GM12864 (cell line): ENCODE results near the gene HTR1B.

ENCODE experiments used
- DNase-seq: peaks from one replicate; pipeline ENCODE4 v3.0.0-alpha.2; 2011; ENCODE audit warnings: low read depth
- H3K4me3 ChIP-seq: 2 replicates; pipeline ENCODE4 v1.5.1; 2011; ENCODE audit warnings: mild to moderate bottlenecking, low read depth, low read length, control low read depth
- TF ChIP-seq, protein P1 (sequence below): IDR thresholded peaks from 2 replicates; pipeline ENCODE4 v1.5.1; 2011; ENCODE audit warnings: low read depth, mild to moderate bottlenecking, moderate library complexity, low read length, control low read depth, inconsistent platforms; ENCODE audit errors: missing control alignments

The HTR1B gene

DNA sequence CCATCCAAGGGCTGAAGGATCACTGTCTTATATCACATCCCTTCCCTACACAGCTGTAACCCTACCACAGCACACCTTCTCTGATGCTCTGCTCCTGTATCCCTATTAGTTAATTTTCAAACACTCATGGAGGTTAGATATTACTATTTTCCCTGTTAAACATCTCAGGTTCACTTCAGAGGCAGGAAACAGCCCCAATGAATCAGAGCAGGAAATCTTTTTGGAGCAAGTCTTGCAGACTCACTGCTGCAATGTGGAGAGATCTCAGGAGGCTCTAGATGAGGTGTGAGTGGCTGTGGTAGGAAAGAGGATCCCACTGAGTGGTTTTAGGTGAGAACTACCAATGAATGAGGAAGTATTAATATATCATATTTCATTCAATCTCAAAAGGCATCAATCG is 19.7 kb upstream of the HTR1B start:
- H3K4me3 ChIP-seq, result no peak overlapping the region
- no peak for DNase-seq
- TF ChIP-seq, protein P1, sequence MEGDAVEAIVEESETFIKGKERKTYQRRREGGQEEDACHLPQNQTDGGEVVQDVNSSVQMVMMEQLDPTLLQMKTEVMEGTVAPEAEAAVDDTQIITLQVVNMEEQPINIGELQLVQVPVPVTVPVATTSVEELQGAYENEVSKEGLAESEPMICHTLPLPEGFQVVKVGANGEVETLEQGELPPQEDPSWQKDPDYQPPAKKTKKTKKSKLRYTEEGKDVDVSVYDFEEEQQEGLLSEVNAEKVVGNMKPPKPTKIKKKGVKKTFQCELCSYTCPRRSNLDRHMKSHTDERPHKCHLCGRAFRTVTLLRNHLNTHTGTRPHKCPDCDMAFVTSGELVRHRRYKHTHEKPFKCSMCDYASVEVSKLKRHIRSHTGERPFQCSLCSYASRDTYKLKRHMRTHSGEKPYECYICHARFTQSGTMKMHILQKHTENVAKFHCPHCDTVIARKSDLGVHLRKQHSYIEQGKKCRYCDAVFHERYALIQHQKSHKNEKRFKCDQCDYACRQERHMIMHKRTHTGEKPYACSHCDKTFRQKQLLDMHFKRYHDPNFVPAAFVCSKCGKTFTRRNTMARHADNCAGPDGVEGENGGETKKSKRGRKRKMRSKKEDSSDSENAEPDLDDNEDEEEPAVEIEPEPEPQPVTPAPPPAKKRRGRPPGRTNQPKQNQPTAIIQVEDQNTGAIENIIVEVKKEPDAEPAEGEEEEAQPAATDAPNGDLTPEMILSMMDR, result no peak

GRCh38 chr6:77474973-77475372 is 11.7 kb upstream of the HTR1B start:
- TF ChIP-seq, protein P1, result no peak
- no peak for DNase-seq
- no peak overlapping the region for H3K4me3 ChIP-seq

DNA sequence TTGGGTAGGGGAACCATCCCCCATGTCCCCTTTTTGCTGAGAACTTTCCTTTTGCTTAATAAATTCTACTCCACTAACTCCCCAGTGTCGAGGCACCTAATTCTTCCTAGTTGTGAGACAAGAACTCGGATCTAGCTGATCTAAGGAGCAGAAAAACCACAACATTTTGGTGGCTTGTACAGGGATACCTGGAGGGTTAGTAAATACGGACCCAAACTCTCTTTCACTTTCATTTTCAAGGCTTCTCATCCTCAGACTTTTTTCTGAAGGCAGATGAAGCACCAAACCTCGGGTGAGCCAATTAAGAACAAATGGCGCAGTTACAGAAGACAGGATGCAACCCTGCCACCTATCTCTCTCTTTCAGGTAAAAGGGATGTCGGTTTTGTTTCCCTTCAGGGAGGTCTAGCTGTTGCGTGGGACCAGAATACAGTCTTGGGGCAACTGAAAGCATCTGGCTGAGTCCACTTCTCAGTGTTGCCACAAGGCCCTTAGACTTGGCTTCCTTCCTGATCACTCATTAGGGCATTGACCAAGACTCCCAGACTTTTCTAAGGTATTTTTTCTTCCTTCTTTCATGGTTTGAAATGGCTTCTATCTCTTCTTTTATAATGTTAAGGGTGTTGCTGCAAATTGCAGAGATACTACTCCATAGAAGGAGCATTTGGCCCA is 11.1 kb upstream of the HTR1B start:
- TF ChIP-seq, protein P1, result no peak
- peak overlapping the region; percentile 2; the same call in 1 of the 2 replicates for H3K4me3 ChIP-seq
- no peak for DNase-seq

- TF ChIP-seq, protein P1, result no peak
- no peak for DNase-seq
- H3K4me3 ChIP-seq, result no peak overlapping the region
Measured at GRCh38 chr6:77470983-77471382, 7.7 kb upstream of the HTR1B start.

DNA sequence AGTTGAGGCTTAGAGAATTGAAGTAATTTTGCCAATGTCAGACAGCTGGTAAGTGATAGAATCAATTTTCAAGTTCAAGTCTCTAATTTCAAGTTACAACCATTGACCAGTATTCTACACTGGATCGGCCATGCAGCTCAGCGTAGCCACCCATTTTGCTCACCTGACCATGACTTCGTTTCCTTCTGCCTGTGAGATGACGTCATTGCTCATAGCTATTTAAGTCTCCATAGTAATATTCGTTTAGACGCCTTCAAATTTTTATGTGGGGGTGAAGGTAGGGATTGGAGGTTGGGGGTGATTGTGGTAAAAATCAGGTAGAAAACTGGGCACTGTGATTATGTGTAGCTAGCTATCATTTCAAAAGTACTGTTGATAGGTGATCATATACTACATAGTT is 5.6 kb upstream of the HTR1B start:
- H3K4me3 ChIP-seq, result no peak overlapping the region
- DNase-seq, result no peak
- TF ChIP-seq, protein P1, result no peak

DNA sequence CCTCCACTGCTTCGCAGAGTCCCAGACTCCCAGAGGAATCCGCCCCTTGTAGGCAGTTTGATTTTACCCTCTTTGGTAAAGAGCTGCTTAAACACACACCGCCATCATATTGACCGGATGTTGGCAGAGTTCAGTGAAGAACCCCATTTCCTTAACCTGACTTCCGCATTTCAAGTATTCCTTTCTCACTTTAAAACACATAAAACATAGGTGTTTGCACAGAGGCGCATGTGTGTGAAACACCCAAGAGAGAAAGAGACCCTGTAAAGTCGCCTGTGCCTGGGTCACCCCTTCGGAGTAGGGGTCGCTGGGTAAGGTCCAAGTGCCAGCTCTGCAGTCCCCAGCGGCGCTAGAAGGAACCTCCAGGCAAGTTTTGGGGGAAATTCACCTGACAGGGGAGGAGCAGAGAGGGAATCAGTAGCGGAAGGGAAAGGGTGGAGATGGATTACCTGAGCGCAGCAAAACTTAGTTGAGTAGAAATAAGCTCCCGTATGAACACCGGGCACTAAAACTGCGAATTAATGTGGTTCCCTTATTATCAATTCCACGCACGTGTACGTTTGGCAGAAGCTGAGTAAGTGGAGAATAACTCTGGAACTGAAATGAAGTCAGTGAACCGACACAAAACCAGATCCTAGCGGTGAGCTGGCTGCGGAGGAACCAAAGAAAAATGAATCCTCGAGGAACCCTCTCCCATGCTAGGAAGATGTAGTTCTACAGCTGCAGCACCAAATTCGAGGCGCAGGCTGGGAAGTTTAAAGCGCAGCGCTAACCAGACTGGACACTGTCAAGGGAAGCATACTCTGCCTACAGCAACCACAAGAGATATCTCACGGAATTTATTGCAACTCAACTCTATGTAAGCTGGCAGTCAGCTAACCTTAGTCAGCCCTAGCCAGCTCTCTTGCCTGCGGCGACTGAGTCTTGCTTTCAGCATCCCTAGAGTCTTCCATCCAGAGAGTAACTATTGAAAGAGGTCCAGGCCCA is 3.5 kb upstream of the HTR1B start:
- DNase-seq, result peak; percentile 33
- TF ChIP-seq, protein P1, result peak; percentile 31
- peak overlapping the region; percentile 52 for H3K4me3 ChIP-seq
